GM18861 (cell line): Measurements from ENCODE around the gene GPR179.

Experiments used
- ATAC-seq: cut with Tn5 transposase; IDR thresholded peaks from one replicate; pipeline ENCODE4 v1.9.1; 2021; ENCODE audit not compliant: unreplicated experiment

The GPR179 gene

GRCh38 chr17:38344420-38344745 is 627 bp upstream of the GPR179 start:
- ATAC-seq: no peak

- ATAC-seq: no peak
Measured at GRCh38 chr17:38342886-38343607, 709 bp downstream of the GPR179 start.

GRCh38 chr17:38341035-38341721 is 2.6 kb downstream of the GPR179 start:
- ATAC-seq: no peak

GRCh38 chr17:38339891-38340290 is 3.9 kb downstream of the GPR179 start:
- ATAC-seq: no peak

- no peak for ATAC-seq
Measured at GRCh38 chr17:38338535-38338934, 5.2 kb downstream of the GPR179 start.

GRCh38 chr17:38338053-38338452 is 5.7 kb downstream of the GPR179 start:
- no peak for ATAC-seq

- no peak for ATAC-seq
Measured at GRCh38 chr17:38336838-38337237, 6.9 kb downstream of the GPR179 start.

GRCh38 chr17:38334480-38335364 is 9.0 kb downstream of the GPR179 start:
- no peak for ATAC-seq

- ATAC-seq: no peak
Measured at GRCh38 chr17:38333635-38334295, 10.0 kb downstream of the GPR179 start.

GRCh38 chr17:38332735-38333134 is 11.0 kb downstream of the GPR179 start:
- ATAC-seq: no peak

GRCh38 chr17:38330941-38331411 is 12.8 kb downstream of the GPR179 start:
- ATAC-seq: no peak

GRCh38 chr17:38329808-38330730 is 13.7 kb downstream of the GPR179 start:
- ATAC-seq: no peak

GRCh38 chr17:38329284-38329683 is 14.5 kb downstream of the GPR179 start:
- ATAC-seq: no peak

GRCh38 chr17:38328620-38329019 is 15.1 kb downstream of the GPR179 start:
- ATAC-seq: no peak

- ATAC-seq: no peak
Measured at GRCh38 chr17:38327936-38328335, 15.8 kb downstream of the GPR179 start.

GRCh38 chr17:38326996-38327792 is 16.6 kb downstream of the GPR179 start:
- ATAC-seq: no peak

- no peak for ATAC-seq
Measured at GRCh38 chr17:38325221-38325851, 18.4 kb downstream of the GPR179 start.

GRCh38 chr17:38324772-38325171 is 19.0 kb downstream of the GPR179 start:
- no peak for ATAC-seq
